Endodermal cell (in vitro differentiated cells): Measurements from ENCODE around the gene KRAS. TPM values are rescaled to one million over a fixed set of nuclear protein-coding genes. Genes with fewer than 3 reads are reported as not detected.
A peak's percentile ranks its signal among the peaks of the same experiment; 100 is the strongest.

Experiments used
- DNase-seq: peaks from one replicate; pipeline ENCODE4 v3.0.0-alpha.2; 2017
- H3K27ac ChIP-seq: 2 replicates; pipeline ENCODE4 v1.5.1; 2013; ENCODE audit warnings: mild to moderate bottlenecking, low read depth, low read length, moderate library complexity
- H3K27me3 ChIP-seq: 2 replicates; pipeline ENCODE4 v1.6.1; 2013; ENCODE audit warnings: mild to moderate bottlenecking, low read length, moderate library complexity; ENCODE audit not compliant: insufficient read depth, control insufficient read depth, poor library complexity, severe bottlenecking
- H3K36me3 ChIP-seq: 2 replicates; pipeline ENCODE4 v1.7.0; 2013; ENCODE audit warnings: mild to moderate bottlenecking, low read length, moderate library complexity; ENCODE audit not compliant: control insufficient read depth, insufficient read depth
- H3K4me1 ChIP-seq: one replicate; pipeline ENCODE4 v1.7.0; 2013; ENCODE audit warnings: low read length; ENCODE audit not compliant: control insufficient read depth, insufficient read depth
- H3K4me3 ChIP-seq: 2 replicates; pipeline ENCODE4 v1.5.1; 2013; ENCODE audit warnings: mild to moderate bottlenecking, low read length, moderate library complexity
- H3K9ac ChIP-seq: 2 replicates; pipeline ENCODE4 v1.6.1; 2013; ENCODE audit warnings: mild to moderate bottlenecking, low read length, moderate library complexity; ENCODE audit not compliant: poor library complexity, severe bottlenecking; ENCODE audit errors: extremely low read depth
- H3K9me3 ChIP-seq: 2 replicates; pipeline ENCODE4 v1.6.1; 2013; ENCODE audit warnings: mild to moderate bottlenecking, low read length, moderate library complexity; ENCODE audit not compliant: control insufficient read depth
- H3K27ac Mint-ChIP-seq: 2 replicates; pipeline ENCODE4 v1.8.0; 2020; ENCODE audit warnings: mixed read lengths
- H3K27me3 Mint-ChIP-seq: 2 replicates; pipeline ENCODE4 v1.8.0; 2021; ENCODE audit warnings: mild to moderate bottlenecking, mixed read lengths; ENCODE audit not compliant: insufficient read depth
- H3K36me3 Mint-ChIP-seq: 2 replicates; pipeline ENCODE4 v1.8.0; 2020; ENCODE audit warnings: low read depth, mixed read lengths
- H3K4me1 Mint-ChIP-seq: 2 replicates; pipeline ENCODE4 v1.8.0; 2020; ENCODE audit warnings: mixed read lengths
- H3K4me3 Mint-ChIP-seq: 2 replicates; pipeline ENCODE4 v1.8.0; 2020; ENCODE audit warnings: mild to moderate bottlenecking, moderate library complexity, mixed read lengths
- H3K9me3 Mint-ChIP-seq: 2 replicates; pipeline ENCODE4 v1.8.0; 2020; ENCODE audit warnings: mild to moderate bottlenecking, mixed read lengths
- WGBS, 2 experiments: methylation state at CpG; one replicate each; pipeline versions ENCODE4 v1.1.5 to v1.1.7; 2013; ENCODE audit warnings: missing lambda C conversion rate in 2 of 2, mixed read lengths in 1 of 2; ENCODE audit not compliant: insufficient coverage in 1 of 2, insufficient read length in 1 of 2; 5-methylcytosine and 5-hydroxymethylcytosine counted together
- total RNA-seq, 2 donors: library from RNA; stranded (reverse); fragmentation: NEBNext Ultra II Directional in 1 of 2; extraction: Animal tissue kit (Norgen Biotek cat#: 25700) in 1 of 2; gene quantifications; 2 replicates in 1 of 2; 3 replicates in 1 of 2; pipeline ENCODE4 v1.2.1, GENCODE V29; 2021
- TF ChIP-seq, protein P1 (sequence below): fragments of 200-600 bp; sonication (generic); conservative IDR thresholded peaks from 2 replicates; pipeline ENCODE4 v1.5.0; 2021; ENCODE audit warnings: antibody characterized with exemption, mild to moderate bottlenecking

Gene KRAS
- total RNA-seq, 2 donors from 2014 or later = 58.0 to 140 TPM

DNA sequence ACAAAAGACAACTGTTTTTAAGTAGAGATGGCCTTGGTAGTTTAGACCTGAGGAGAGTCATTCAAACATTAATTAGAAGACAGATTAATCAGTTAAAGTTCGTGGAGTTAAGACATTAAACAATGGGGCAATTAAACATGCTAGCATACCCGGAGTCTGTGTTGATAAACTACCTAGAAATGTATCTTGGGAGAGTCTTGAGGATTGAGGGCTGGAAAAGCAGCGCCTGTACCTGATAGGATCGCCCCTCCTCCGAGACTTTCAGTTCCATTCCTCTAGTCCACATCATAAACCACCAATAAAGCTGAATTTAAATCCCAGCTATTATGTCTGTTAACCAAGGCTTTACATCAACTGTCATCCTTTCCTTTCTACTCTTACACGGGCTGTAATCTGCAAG, 1.0 kb upstream of the KRAS start:
- peaks cover 11% of the 10 kb centered on the region for H3K4me1 ChIP-seq
- Mint-ChIP-seq H3K27me3 (peaks cover 8% of the 10 kb centered on the region), H3K4me3 (peak overlapping the region; percentile 90), H3K9me3 (no peaks in the 10 kb centered on the region), H3K4me1 (peaks cover 49% of the 10 kb centered on the region), H3K27ac (peak overlapping the region; percentile 84), H3K36me3 (peaks cover 15% of the 10 kb centered on the region)
- TF ChIP-seq, protein P1, sequence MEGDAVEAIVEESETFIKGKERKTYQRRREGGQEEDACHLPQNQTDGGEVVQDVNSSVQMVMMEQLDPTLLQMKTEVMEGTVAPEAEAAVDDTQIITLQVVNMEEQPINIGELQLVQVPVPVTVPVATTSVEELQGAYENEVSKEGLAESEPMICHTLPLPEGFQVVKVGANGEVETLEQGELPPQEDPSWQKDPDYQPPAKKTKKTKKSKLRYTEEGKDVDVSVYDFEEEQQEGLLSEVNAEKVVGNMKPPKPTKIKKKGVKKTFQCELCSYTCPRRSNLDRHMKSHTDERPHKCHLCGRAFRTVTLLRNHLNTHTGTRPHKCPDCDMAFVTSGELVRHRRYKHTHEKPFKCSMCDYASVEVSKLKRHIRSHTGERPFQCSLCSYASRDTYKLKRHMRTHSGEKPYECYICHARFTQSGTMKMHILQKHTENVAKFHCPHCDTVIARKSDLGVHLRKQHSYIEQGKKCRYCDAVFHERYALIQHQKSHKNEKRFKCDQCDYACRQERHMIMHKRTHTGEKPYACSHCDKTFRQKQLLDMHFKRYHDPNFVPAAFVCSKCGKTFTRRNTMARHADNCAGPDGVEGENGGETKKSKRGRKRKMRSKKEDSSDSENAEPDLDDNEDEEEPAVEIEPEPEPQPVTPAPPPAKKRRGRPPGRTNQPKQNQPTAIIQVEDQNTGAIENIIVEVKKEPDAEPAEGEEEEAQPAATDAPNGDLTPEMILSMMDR = no peak
- no peak for DNase-seq
- H3K4me3 ChIP-seq = peak overlapping the region; percentile 88
- no peaks in the 10 kb centered on the region for H3K9me3 ChIP-seq
- WGBS, 2 experiments = 50 to 55% methylated on average over 4 to 6 of the region's 6 CpGs
- no peaks in the 10 kb centered on the region for H3K27me3 ChIP-seq
- H3K36me3 ChIP-seq = peaks cover 15% of the 10 kb centered on the region
- no peak overlapping the region for H3K27ac ChIP-seq
- H3K9ac ChIP-seq = peak overlapping the region; percentile 78

DNA sequence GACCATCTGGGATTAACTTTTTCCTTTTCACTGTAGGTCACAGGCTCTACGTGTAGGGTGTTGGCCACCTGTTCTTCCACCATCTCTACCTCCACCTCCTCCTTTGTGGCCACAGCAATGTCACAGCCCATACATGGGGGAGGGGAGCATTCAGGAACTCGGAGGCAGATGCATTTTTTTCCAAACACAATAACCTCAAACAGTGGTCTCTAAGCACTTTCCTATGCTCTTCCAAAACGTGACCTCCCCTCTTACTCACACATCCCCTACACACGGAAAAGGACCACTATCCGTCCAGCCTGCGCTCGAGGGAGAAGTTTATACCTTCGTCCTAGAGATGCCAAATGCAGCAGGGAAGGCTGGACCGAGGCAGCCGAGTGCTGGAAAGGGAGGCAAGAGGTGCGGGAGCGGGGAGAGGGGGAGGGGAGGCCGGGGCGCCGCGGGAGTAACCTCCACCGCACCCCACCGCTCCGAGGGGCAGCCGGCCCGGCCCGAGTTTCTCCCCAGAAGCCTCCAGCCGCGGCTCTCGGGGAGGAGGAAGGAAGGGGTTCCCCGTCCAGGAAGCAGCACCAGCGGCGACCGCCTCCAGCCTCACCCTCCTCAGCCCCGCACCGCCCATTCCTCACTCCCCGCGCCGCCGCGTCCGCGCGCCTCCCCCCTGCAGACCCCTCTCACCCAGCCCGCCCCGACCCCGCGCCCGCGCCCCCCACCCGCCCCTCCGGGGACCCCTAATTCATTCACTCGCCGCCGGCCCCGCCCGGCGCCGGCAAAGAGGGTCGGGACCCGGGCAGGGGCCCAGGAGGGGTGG, 594 bp downstream of the KRAS start:
- peaks cover 1% of the 10 kb centered on the region for H3K9me3 Mint-ChIP-seq
- peaks cover 26% of the 10 kb centered on the region for H3K36me3 ChIP-seq
- TF ChIP-seq, protein P1 = no peak
- DNase-seq = peak; percentile 86
- H3K36me3 Mint-ChIP-seq = peaks cover 29% of the 10 kb centered on the region
- peaks cover 11% of the 10 kb centered on the region for H3K4me1 ChIP-seq
- WGBS, 2 experiments = 0% methylated on average over 3 to 45 of the region's 56 CpGs
- H3K27me3 ChIP-seq = no peaks in the 10 kb centered on the region
- H3K9me3 ChIP-seq = no peaks in the 10 kb centered on the region
- H3K27ac ChIP-seq = no peak overlapping the region
- H3K4me1 Mint-ChIP-seq = peaks cover 44% of the 10 kb centered on the region
- H3K27ac Mint-ChIP-seq = peak overlapping the region; percentile 95
- H3K4me3 ChIP-seq = peak overlapping the region; percentile 97
- H3K9ac ChIP-seq = peak overlapping the region; percentile 74
- peaks cover 8% of the 10 kb centered on the region for H3K27me3 Mint-ChIP-seq
- peak overlapping the region; percentile 90 for H3K4me3 Mint-ChIP-seq

DNA sequence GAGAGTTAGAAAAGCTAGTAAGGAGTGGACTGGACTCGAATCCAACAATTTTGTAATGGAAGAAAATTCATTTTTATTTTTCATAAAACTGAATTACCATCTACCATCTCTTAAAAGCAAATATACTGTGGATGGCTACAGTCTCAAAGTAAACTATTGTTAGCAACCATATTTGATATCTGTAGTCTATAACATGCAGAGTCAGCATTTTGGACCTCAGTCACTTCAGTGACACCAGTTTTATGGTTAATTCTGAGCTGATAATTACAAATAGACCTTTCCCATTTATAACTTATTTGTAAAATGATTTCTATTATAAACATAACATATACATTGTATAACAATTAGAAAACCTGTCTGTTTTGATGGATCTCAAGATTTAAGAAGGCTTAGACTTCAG, 2.0 kb downstream of the KRAS start:
- Histone ChIP-seq H3K27ac (no peak overlapping the region), H3K27me3 (no peaks in the 10 kb centered on the region), H3K4me1 (peaks cover 6% of the 10 kb centered on the region), H3K9me3 (no peaks in the 10 kb centered on the region), H3K4me3 (peak overlapping the region; percentile 97), H3K36me3 (peaks cover 39% of the 10 kb centered on the region), H3K9ac (no peak overlapping the region)
- no peak overlapping the region for H3K27ac Mint-ChIP-seq
- DNase-seq = no peak
- peak overlapping the region; percentile 90 for H3K4me3 Mint-ChIP-seq
- peaks cover 6% of the 10 kb centered on the region for H3K27me3 Mint-ChIP-seq
- H3K9me3 Mint-ChIP-seq = peaks cover 1% of the 10 kb centered on the region
- TF ChIP-seq, protein P1 = no peak
- WGBS, 2 experiments = 80% methylated on average over 1 of the region's 1 CpG; no CpG with 5 or more reads in 1 of the 2 experiments
- peaks cover 43% of the 10 kb centered on the region for H3K36me3 Mint-ChIP-seq
- H3K4me1 Mint-ChIP-seq = peaks cover 43% of the 10 kb centered on the region
